Transverse colon (tissue), 4 donors: ENCODE data around the gene CORO1A.

ENCODE experiments used
- POLR2A ChIP-seq: fragments of 450-650 bp; IDR thresholded peaks from one replicate; pipeline ENCODE4 v1.6.1; 2016; ENCODE audit warnings: antibody characterized with exemption, mild to moderate bottlenecking, moderate library complexity
- POLR2AphosphoS5 ChIP-seq, 3 donors: sonication (generic); formaldehyde crosslinking; IDR thresholded peaks; one replicate each; pipeline ENCODE4 v1.6.1; 2016; ENCODE audit warnings: antibody characterized with exemption in 3 of 3
- TF ChIP-seq, protein P1 (sequence below), 5 experiments: fragments of 200-600 bp in 3 of 5; fragments of 450-650 bp in 2 of 5; sonication (generic) in 3 of 5; IDR thresholded peaks; 1 replicate in 2 of 5; 2 replicates in 3 of 5; pipeline ENCODE4 v1.5.1; 2016 to 2017; ENCODE audit warnings: antibody characterized with exemption in 5 of 5, inconsistent platforms in 3 of 5, mild to moderate bottlenecking in 2 of 5, moderate library complexity in 1 of 5

DNA sequence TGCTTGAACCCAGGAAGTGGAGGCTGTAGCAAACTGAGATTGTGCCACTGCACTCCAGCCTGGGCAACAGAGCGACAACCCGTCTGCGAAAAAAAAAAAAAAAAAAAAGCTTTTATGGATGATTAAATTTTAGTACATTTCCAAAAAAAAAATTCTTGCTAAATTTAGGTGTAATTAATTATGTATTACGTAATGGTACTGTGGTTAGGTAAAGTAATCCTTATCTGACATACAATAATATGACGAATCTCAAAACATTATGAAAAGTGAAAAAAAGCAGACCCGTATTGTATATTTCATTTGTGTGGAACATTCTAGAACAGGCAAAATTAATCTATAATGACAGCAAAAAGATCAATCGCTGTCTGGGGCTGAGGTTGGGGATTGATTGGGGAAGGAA is 10.3 kb upstream of the CORO1A start:
- TF ChIP-seq, protein P1, sequence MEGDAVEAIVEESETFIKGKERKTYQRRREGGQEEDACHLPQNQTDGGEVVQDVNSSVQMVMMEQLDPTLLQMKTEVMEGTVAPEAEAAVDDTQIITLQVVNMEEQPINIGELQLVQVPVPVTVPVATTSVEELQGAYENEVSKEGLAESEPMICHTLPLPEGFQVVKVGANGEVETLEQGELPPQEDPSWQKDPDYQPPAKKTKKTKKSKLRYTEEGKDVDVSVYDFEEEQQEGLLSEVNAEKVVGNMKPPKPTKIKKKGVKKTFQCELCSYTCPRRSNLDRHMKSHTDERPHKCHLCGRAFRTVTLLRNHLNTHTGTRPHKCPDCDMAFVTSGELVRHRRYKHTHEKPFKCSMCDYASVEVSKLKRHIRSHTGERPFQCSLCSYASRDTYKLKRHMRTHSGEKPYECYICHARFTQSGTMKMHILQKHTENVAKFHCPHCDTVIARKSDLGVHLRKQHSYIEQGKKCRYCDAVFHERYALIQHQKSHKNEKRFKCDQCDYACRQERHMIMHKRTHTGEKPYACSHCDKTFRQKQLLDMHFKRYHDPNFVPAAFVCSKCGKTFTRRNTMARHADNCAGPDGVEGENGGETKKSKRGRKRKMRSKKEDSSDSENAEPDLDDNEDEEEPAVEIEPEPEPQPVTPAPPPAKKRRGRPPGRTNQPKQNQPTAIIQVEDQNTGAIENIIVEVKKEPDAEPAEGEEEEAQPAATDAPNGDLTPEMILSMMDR (IDR thresholded peaks at IDR 0.05) = no peak
- TF ChIP-seq POLR2A (no peak), POLR2AphosphoS5 (IDR thresholded peaks at IDR 0.05) (no peak)
